H1 (cell line): ENCODE results near the gene LARP4. TPM values are rescaled to one million over a fixed set of nuclear protein-coding genes. Genes with fewer than 3 reads are reported as not detected.

Experiments
- CTCF ChIA-PET: fragments of 300-600 bp; sonication (Branson Sonifier 250); formaldehyde crosslinking; loops from one replicate; lab custom pipeline; 2021; ENCODE audit not compliant: partially characterized antibody; lab: Charles Lee
- POLR2A ChIA-PET: fragments of 300-600 bp; sonication (Branson Sonifier 250); formaldehyde crosslinking; loops from one replicate; lab custom pipeline; 2021; ENCODE audit warnings: inconsistent platforms; ENCODE audit not compliant: partially characterized antibody; lab: Charles Lee
- DNase-seq, 2 experiments: peaks; one replicate each; pipeline versions ENCODE4 v3.0.0 to v3.0.0-alpha.2; 2010 to 2022; ENCODE audit warnings: low spot score in 2 of 2, low read depth in 1 of 2, mixed read lengths in 1 of 2
- FAIRE-seq: peaks from 2 replicates; lab custom pipeline; 2011; peaks lifted over from hg19 to GRCh38; lab: Jason Lieb, UNC
- H2AFZ ChIP-seq: 2 replicates; pipeline ENCODE4 v1.8.1; 2012; ENCODE audit warnings: low read length, inconsistent platforms
- H2AK5ac ChIP-seq: 2 replicates; pipeline ENCODE4 v1.6.1; 2013; ENCODE audit warnings: low read depth, low read length
- H2BK120ac ChIP-seq: replicated peaks from 2 replicates; pipeline ENCODE3; 2013; ENCODE audit warnings: low read depth, low read length, inconsistent platforms
- H2BK12ac ChIP-seq: 2 replicates; pipeline ENCODE4 v1.6.1; 2013; ENCODE audit warnings: low read depth, low read length
- H2BK15ac ChIP-seq: 2 replicates; pipeline ENCODE4 v1.6.1; 2013; ENCODE audit warnings: low read length
- H2BK20ac ChIP-seq: 2 replicates; pipeline ENCODE4 v1.6.1; 2013; ENCODE audit warnings: low read length
- H2BK5ac ChIP-seq: 2 replicates; pipeline ENCODE4 v1.6.1; 2013; ENCODE audit warnings: low read depth, low read length
- H3K14ac ChIP-seq: 2 replicates; pipeline ENCODE4 v1.6.1; 2013; ENCODE audit warnings: inconsistent platforms; ENCODE audit not compliant: insufficient read length
- H3K18ac ChIP-seq: 2 replicates; pipeline ENCODE4 v1.6.1; 2013; ENCODE audit warnings: low read length; ENCODE audit errors: extremely low read depth
- H3K23ac ChIP-seq: 2 replicates; pipeline ENCODE4 v1.6.1; 2013; ENCODE audit warnings: inconsistent platforms; ENCODE audit not compliant: insufficient read length
- H3K23me2 ChIP-seq: 2 replicates; pipeline ENCODE4 v1.6.1; 2013; ENCODE audit warnings: low read depth, low read length
- H3K27ac ChIP-seq: 2 replicates; pipeline ENCODE4 v1.6.1; 2011; ENCODE audit warnings: low read depth, low read length, inconsistent platforms
- H3K27me3 ChIP-seq, 4 experiments: replicated peaks in 1 of 4; 1 replicate in 1 of 4; 2 replicates in 3 of 4; pipeline versions ENCODE4 v1.6.1 to v1.8.1; 2011 to 2013; ENCODE audit warnings: low read length in 3 of 4, mild to moderate bottlenecking in 3 of 4, inconsistent platforms in 2 of 4, mixed read lengths in 2 of 4, moderate library complexity in 1 of 4; ENCODE audit not compliant: control insufficient read depth in 3 of 4, insufficient read depth in 3 of 4; ENCODE audit errors: extremely low read depth in 1 of 4
- H3K36me3 ChIP-seq, 4 experiments: 2 replicates each; pipeline versions ENCODE4 v1.6.1 to v1.8.1; 2011 to 2013; ENCODE audit warnings: mild to moderate bottlenecking in 4 of 4, low read length in 3 of 4, moderate library complexity in 2 of 4, control low read depth in 1 of 4, inconsistent platforms in 1 of 4; ENCODE audit not compliant: insufficient read depth in 4 of 4, control insufficient read depth in 2 of 4
- H3K4ac ChIP-seq: replicated peaks from 2 replicates; pipeline ENCODE3; 2013; ENCODE audit warnings: low read length, low read depth, mixed read lengths, inconsistent platforms; ENCODE audit not compliant: insufficient read length
- H3K4me1 ChIP-seq, 4 experiments: replicated peaks in 1 of 4; 1 replicate in 1 of 4; 2 replicates in 3 of 4; pipeline versions ENCODE4 v1.6.1 to v1.8.1; 2011 to 2013; ENCODE audit warnings: low read length in 3 of 4, inconsistent platforms in 2 of 4, mixed read lengths in 1 of 4; ENCODE audit not compliant: insufficient read depth in 4 of 4, control insufficient read depth in 3 of 4
- H3K4me2 ChIP-seq, 2 experiments: 2 replicates each; pipeline versions ENCODE4 v1.6.1 to v1.8.1; 2011 to 2013; ENCODE audit warnings: low read depth in 2 of 2, low read length in 2 of 2, control low read depth in 1 of 2, inconsistent platforms in 1 of 2, mild to moderate bottlenecking in 1 of 2; ENCODE audit not compliant: insufficient read depth in 1 of 2
- H3K4me3 ChIP-seq, 4 experiments: fragments of 200-600, 300-600 bp in 1 of 4; sonication (generic), shearing (Covaris generic), sonication (Bioruptor Twin) in 1 of 4; 2 replicates each; pipeline versions ENCODE4 v1.5.1 to v1.8.1; 2011 to 2016; ENCODE audit warnings: low read length in 4 of 4, low read depth in 3 of 4, control low read depth in 2 of 4, inconsistent platforms in 2 of 4, mild to moderate bottlenecking in 2 of 4, mixed read lengths in 1 of 4, moderate library complexity in 1 of 4; ENCODE audit not compliant: insufficient read depth in 2 of 4; ENCODE audit errors: extremely low read depth in 1 of 4
- H3K56ac ChIP-seq: replicated peaks from 2 replicates; pipeline ENCODE3; 2013; ENCODE audit warnings: low read depth, mild to moderate bottlenecking, mixed read lengths, low read length, inconsistent platforms; ENCODE audit not compliant: insufficient read length
- H3K79me1 ChIP-seq: 2 replicates; pipeline ENCODE4 v1.6.1; 2013; ENCODE audit warnings: low read depth, low read length, control low read depth
- H3K79me2 ChIP-seq, 2 experiments: 2 replicates each; pipeline versions ENCODE4 v1.6.1 to v1.8.1; 2012 to 2013; ENCODE audit warnings: low read length in 2 of 2, mild to moderate bottlenecking in 2 of 2, inconsistent platforms in 1 of 2; ENCODE audit not compliant: insufficient read depth in 2 of 2, control insufficient read depth in 1 of 2
- H3K9ac ChIP-seq, 4 experiments: replicated peaks in 1 of 4; 1 replicate in 1 of 4; 2 replicates in 3 of 4; pipeline versions ENCODE4 v1.6.1 to v1.8.1; 2011 to 2013; ENCODE audit warnings: low read depth in 3 of 4, low read length in 3 of 4, control low read depth in 2 of 4, mild to moderate bottlenecking in 2 of 4, moderate library complexity in 2 of 4, inconsistent platforms in 1 of 4; ENCODE audit errors: extremely low read depth in 1 of 4
- H3K9me3 ChIP-seq, 2 experiments: 2 replicates each; pipeline versions ENCODE4 v1.6.1 to v1.8.1; 2012 to 2013; ENCODE audit warnings: mild to moderate bottlenecking in 2 of 2, moderate library complexity in 2 of 2, control low read depth in 1 of 2, inconsistent platforms in 1 of 2, low read depth in 1 of 2, low read length in 1 of 2, mixed read lengths in 1 of 2; ENCODE audit not compliant: insufficient read depth in 2 of 2
- H4K20me1 ChIP-seq, 2 experiments: replicated peaks in 1 of 2; 2 replicates each; pipeline versions ENCODE3 to v1.8.1; 2011 to 2013; ENCODE audit warnings: inconsistent platforms in 2 of 2, low read length in 2 of 2, mild to moderate bottlenecking in 1 of 2; ENCODE audit not compliant: insufficient read depth in 2 of 2, control insufficient read depth in 1 of 2
- H4K5ac ChIP-seq: 2 replicates; pipeline ENCODE4 v1.6.1; 2013; ENCODE audit warnings: low read length, low read depth, mixed read lengths, inconsistent platforms; ENCODE audit not compliant: insufficient read length
- H4K8ac ChIP-seq: 2 replicates; pipeline ENCODE4 v1.8.0; 2013; ENCODE audit warnings: mild to moderate bottlenecking, moderate library complexity, low read length, inconsistent platforms; ENCODE audit not compliant: insufficient read depth; ENCODE audit errors: extremely low read depth
- H4K91ac ChIP-seq: replicated peaks from 2 replicates; pipeline ENCODE3; 2013; ENCODE audit warnings: low read length, mixed read lengths, inconsistent platforms; ENCODE audit not compliant: insufficient read length
- SRF ChIP-seq: IDR thresholded peaks from 2 replicates; pipeline ENCODE4 v1.6.1; 2011; ENCODE audit warnings: mild to moderate bottlenecking, low read depth, low read length, moderate library complexity
- WGBS, 2 experiments: shearing (Covaris generic) in 1 of 2; methylation state at CpG; one replicate each; pipeline versions ENCODE4 v1.1.6 to v1.1.7; 2013 to 2015; ENCODE audit warnings: low lambda C conversion rate in 2 of 2, mixed read lengths in 2 of 2, inconsistent platforms in 1 of 2, low coverage in 1 of 2, missing lambda C conversion rate in 1 of 2; ENCODE audit not compliant: insufficient replicate concordance in 2 of 2, insufficient coverage in 1 of 2, insufficient read length in 1 of 2; ENCODE audit errors: extremely low coverage in 1 of 2, missing lambda C conversion rate in 1 of 2; 5-methylcytosine and 5-hydroxymethylcytosine counted together
- polyA plus RNA-seq, 7 experiments: library from polyadenylated mRNA; depleted of rRNA in 3 of 7; stranded (reverse) in 5 of 7; unstranded in 2 of 7; fragments of >200 nt in 5 of 7; fragments of 200-250 nt in 2 of 7; gene quantifications; 1 replicate in 5 of 7; 2 replicates in 1 of 7; 4 replicates in 1 of 7; pipeline versions ENCODE4 v1.2.1 to v1.2.3, GENCODE V29; 2011 to 2013; ENCODE audit warnings: missing spikeins in 2 of 7, mixed read lengths in 2 of 7
- total RNA-seq: library from RNA; stranded (reverse); fragmentation: NEBNext Ultra II Directional; extraction: Animal tissue kit (Norgen Biotek cat#: 25700); gene quantifications from 2 replicates; pipeline ENCODE4 v1.2.1, GENCODE V29; 2021

Gene LARP4
- total and polyA plus RNA-seq, 2 of the 8 experiments (the other 6 are each of a cell fraction or from before 2014, with no cell fraction given), result 12.8 to 93.9 TPM

DNA sequence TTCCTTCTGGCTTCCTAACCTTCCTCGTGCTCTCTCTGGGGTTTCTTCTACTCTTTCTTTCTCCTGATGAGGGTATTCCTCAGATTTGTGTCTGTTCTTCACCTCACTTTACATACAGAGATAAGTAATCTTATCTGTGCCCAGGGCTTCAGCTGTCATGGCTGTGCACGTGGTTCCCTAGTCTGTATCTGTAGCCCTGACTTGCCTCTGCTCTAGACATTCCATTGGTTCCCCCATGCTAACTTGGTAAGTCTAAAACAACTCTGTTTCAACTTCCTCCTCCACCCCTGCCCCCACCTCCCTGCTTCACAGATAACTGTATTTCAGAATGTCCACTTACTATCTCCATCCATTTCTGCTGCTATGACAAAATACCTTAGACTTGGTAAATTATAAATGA is 114.9 kb downstream of the LARP4 start:
- Histone ChIP-seq H4K91ac (no peak overlapping the region), H3K4me1 (no peaks in the 10 kb centered on the region), H3K23me2 (no peaks in the 10 kb centered on the region), H2BK20ac (no peak overlapping the region), H2AK5ac (no peak overlapping the region), H3K27me3 (no peaks in the 10 kb centered on the region), H3K79me2 (peaks cover 16 to 83% of the 10 kb centered on the region in 2 experiments), H3K23ac (no peak overlapping the region), H3K4me2 (no peak overlapping the region), H3K36me3 (no peaks in the 10 kb centered on the region), H3K9me3 (no peaks in the 10 kb centered on the region), H4K8ac (no peak overlapping the region), H3K18ac (no peak overlapping the region), H3K4ac (no peak overlapping the region), H3K27ac (no peak overlapping the region), H4K5ac (no peak overlapping the region), H3K56ac (no peak overlapping the region), H3K9ac (no peak overlapping the region), H2BK120ac (no peak overlapping the region), H3K14ac (no peak overlapping the region), H4K20me1 (peaks cover 0 to 2% of the 10 kb centered on the region in 2 experiments), H3K4me3 (no peak overlapping the region), H2BK5ac (no peak overlapping the region), H3K79me1 (peaks cover 3% of the 10 kb centered on the region; the same call in 1 of the 2 replicates), H2BK12ac (no peak overlapping the region), H2BK15ac (no peak overlapping the region), H2AFZ (no peak overlapping the region)
- WGBS, 2 experiments, result 74% methylated on average over 2 of the region's 2 CpGs; no CpG with 5 or more reads in 1 of the 2 experiments
- ChIA-PET POLR2A (interaction anchor here (1.2 to 1.3 kb wide), 2 partner anchors 9 to 11 kb away, joined by 3 to 6 read pairs; partner anchors contain the start of gene DIP2B), CTCF (interaction anchor here (0.6 to 1.0 kb wide), 3 partner anchors 72 to 473 kb away, joined by 3 read pairs; no protein-coding TSS in a partner anchor)
- DNase-seq, result no peak
- no peak for FAIRE-seq
- TF ChIP-seq SRF, result no peak
